K562 (cell line): Measurements from ENCODE around the gene FIG4. TPM values are rescaled to one million over a fixed set of nuclear protein-coding genes. Genes with fewer than 3 reads are reported as not detected.

Experiments
- ATAC-seq: fragments of 200-7000 bp; cut with Tn5 transposase; 3 replicates; pipeline ENCODE4 v1.9.1; 2020; ENCODE audit warnings: moderate library complexity
- BruUV-seq: library from RNA; stranded (reverse); fragments of 400-500 nt; replicated peaks from 2 replicates; lab custom pipeline; 2021; lab: Mats Ljungman, UMichigan
- CTCF ChIA-PET: fragments of 300-600 bp; formaldehyde crosslinking; extraction: SDS; loops from one replicate; lab custom pipeline; 2021; ENCODE audit warnings: low intra/inter-chr PET ratio; lab: Yijun Ruan, JAX
- POLR2A ChIA-PET: fragments of 300-600, 350-650 bp; sonication (Branson Sonifier 250); formaldehyde crosslinking; extraction: SDS; loops from one replicate; lab custom pipeline; 2021; ENCODE audit warnings: antibody characterized with exemption, inconsistent platforms; lab: Yijun Ruan, JAX
- DNase-seq, 4 experiments: peaks; one replicate each; pipeline versions ENCODE4 v3.0.0 to v3.0.0-alpha.2; 2011 to 2018; ENCODE audit warnings: low spot score in 3 of 4, mixed read lengths in 3 of 4; ENCODE audit errors: extremely low read depth in 1 of 4
- FAIRE-seq: peaks from 2 replicates; lab custom pipeline; 2011; peaks lifted over from hg19 to GRCh38; lab: Jason Lieb, UNC
- H2AFZ ChIP-seq: 2 replicates; pipeline ENCODE4 v1.6.0; 2011; ENCODE audit warnings: low read depth, low read length, control low read depth, inconsistent platforms
- H3K27ac ChIP-seq: fragments of 200-600 bp; 3 replicates; pipeline ENCODE4 v1.8.0; 2011; ENCODE audit warnings: low read depth, mild to moderate bottlenecking, control low read depth, inconsistent platforms, low read length, moderate library complexity, mixed read lengths; ENCODE audit errors: extremely low read depth
- H3K27me3 ChIP-seq, 2 experiments: fragments of 300-600 bp in 1 of 2; 2 replicates in 1 of 2; 3 replicates in 1 of 2; pipeline versions ENCODE4 v1.6.0 to v1.8.0; 2011; ENCODE audit warnings: inconsistent platforms in 2 of 2, low read length in 2 of 2, mild to moderate bottlenecking in 1 of 2, mixed read lengths in 1 of 2, moderate library complexity in 1 of 2; ENCODE audit not compliant: control insufficient read depth in 2 of 2, insufficient read depth in 2 of 2
- H3K36me3 ChIP-seq: fragments of 300-600 bp; 3 replicates; pipeline ENCODE4 v1.8.0; 2011; ENCODE audit warnings: mild to moderate bottlenecking, low read length, inconsistent platforms; ENCODE audit not compliant: control insufficient read depth, insufficient read depth
- H3K4me1 ChIP-seq, 2 experiments: fragments of 200-600 bp in 1 of 2; replicated peaks in 1 of 2; 2 replicates in 1 of 2; 3 replicates in 1 of 2; pipeline versions ENCODE4 v1.5.1 to v1.8.0; 2011; ENCODE audit warnings: inconsistent platforms in 2 of 2, low read length in 2 of 2, mild to moderate bottlenecking in 1 of 2, mixed read lengths in 1 of 2, moderate library complexity in 1 of 2; ENCODE audit not compliant: control insufficient read depth in 2 of 2, insufficient read depth in 2 of 2
- H3K4me2 ChIP-seq: 2 replicates; pipeline ENCODE4 v1.6.1; 2011; ENCODE audit warnings: low read length, control low read depth, inconsistent platforms, mixed read lengths; ENCODE audit not compliant: insufficient read depth
- H3K4me3 ChIP-seq: fragments of 200-600 bp; sonication (generic), shearing (Covaris generic); 2 replicates; pipeline ENCODE4 v1.5.1; 2016; ENCODE audit warnings: control low read depth, inconsistent platforms
- H3K79me2 ChIP-seq: fragments of 200-600 bp; 3 replicates; pipeline ENCODE4 v1.8.0; 2011; ENCODE audit warnings: low read length, inconsistent platforms; ENCODE audit not compliant: control insufficient read depth, insufficient read depth
- H3K9ac ChIP-seq, 2 experiments: 2 replicates each; pipeline versions ENCODE4 v1.6.0 to v1.6.1; 2011; ENCODE audit warnings: low read depth in 2 of 2, low read length in 2 of 2, control low read depth in 1 of 2, inconsistent platforms in 1 of 2, mild to moderate bottlenecking in 1 of 2, mixed read lengths in 1 of 2; ENCODE audit not compliant: insufficient read depth in 1 of 2
- H3K9me1 ChIP-seq: one replicate; pipeline ENCODE4 v1.6.0; 2011; ENCODE audit warnings: inconsistent platforms, mild to moderate bottlenecking, low read length, moderate library complexity; ENCODE audit not compliant: control insufficient read depth, insufficient read depth
- H3K9me3 ChIP-seq: replicated peaks from 2 replicates; pipeline ENCODE4 v1.5.1; 2011; ENCODE audit warnings: low read depth, low read length, inconsistent platforms; ENCODE audit not compliant: control insufficient read depth, insufficient read depth
- H4K20me1 ChIP-seq: replicated peaks from 2 replicates; pipeline ENCODE4 v1.6.1; 2011; ENCODE audit warnings: low read length, inconsistent platforms, mixed read lengths; ENCODE audit not compliant: control insufficient read depth, insufficient read depth
- ESRRB ChIP-seq: fragments of 250-450 bp; sonication (Bioruptor Pico); IDR thresholded peaks from 2 replicates; pipeline ENCODE4 v1.5.0; 2020; ENCODE audit warnings: mild to moderate bottlenecking, moderate library complexity, borderline replicate concordance
- HEY1 ChIP-seq: fragments of 250-450 bp; sonication (Bioruptor Pico); IDR thresholded peaks from 2 replicates; pipeline ENCODE4 v1.5.0; 2020; ENCODE audit warnings: mild to moderate bottlenecking, moderate library complexity, borderline replicate concordance
- JUNB ChIP-seq: fragments of 450-650 bp; formaldehyde crosslinking; conservative IDR thresholded peaks from 2 replicates; pipeline ENCODE4 v1.4.0; 2020; ENCODE audit warnings: mild to moderate bottlenecking
- MXD1 ChIP-seq: fragments of 250-450 bp; sonication (Bioruptor Pico); IDR thresholded peaks from 2 replicates; pipeline ENCODE4 v1.8.0; 2021; ENCODE audit warnings: borderline replicate concordance, mild to moderate bottlenecking, moderate library complexity; ENCODE audit not compliant: poor library complexity, severe bottlenecking
- POLR2H ChIP-seq: IDR thresholded peaks from 2 replicates; pipeline ENCODE4 v1.6.1; 2016; ENCODE audit warnings: missing genetic modification characterization, low read depth, mild to moderate bottlenecking, control low read depth, missing compliant biosample characterization, moderate library complexity
- POLR3G ChIP-seq: IDR thresholded peaks from 2 replicates; pipeline ENCODE4 v1.6.1; 2011; ENCODE audit not compliant: insufficient read length, insufficient replicate concordance; ENCODE audit errors: extremely low read depth
- SIRT6 ChIP-seq: IDR thresholded peaks from one replicate; pipeline ENCODE4 v1.6.1; 2012; ENCODE audit warnings: low read depth, mild to moderate bottlenecking, control low read depth, inconsistent platforms, low read length, moderate library complexity
- TFAM ChIP-seq: fragments of 250-450 bp; sonication (Bioruptor Pico); conservative IDR thresholded peaks from 2 replicates; pipeline ENCODE4 v1.5.0; 2021; ENCODE audit warnings: mild to moderate bottlenecking, moderate library complexity
- ZBTB26 ChIP-seq: fragments of 450-650 bp; formaldehyde crosslinking; IDR thresholded peaks from 2 replicates; pipeline ENCODE4 v1.4.0; 2022; ENCODE audit warnings: missing genetic modification characterization
- ZNF699 ChIP-seq: fragments of 250-450 bp; sonication (Bioruptor Pico); IDR thresholded peaks from 2 replicates; pipeline ENCODE4 v1.8.0; 2021; ENCODE audit warnings: mild to moderate bottlenecking, moderate library complexity; ENCODE audit not compliant: insufficient replicate concordance
- WGBS: fragments of 100-300 bp; shearing (Covaris generic); methylation state at CpG from one replicate; pipeline ENCODE4 v1.1.6; 2016; ENCODE audit warnings: low coverage, mixed read lengths; ENCODE audit not compliant: insufficient coverage; ENCODE audit errors: missing lambda C conversion rate; 5-methylcytosine and 5-hydroxymethylcytosine counted together
- in situ Hi-C: fragments of 300-500 bp; cut with MboI; formaldehyde crosslinking; loops from 4 replicates; pipeline ENCODE4 v1.15.0; 2018; ENCODE audit warnings: inconsistent platforms, mixed read lengths
- intact Hi-C: fragments of 100-400 bp; cut with micrococcal nuclease; formaldehyde crosslinking; loops from 2 replicates; pipeline ENCODE4 v1.14.2; 2022
- polyA plus RNA-seq, 8 experiments: library from polyadenylated mRNA; depleted of rRNA in 4 of 8; stranded (reverse) in 5 of 8; unstranded in 3 of 8; fragments of >200 nt; fragmentation: Nextera tagmentation in 2 of 8; fragmentation: Illumina TruSeq in 1 of 8; extraction: Ambion mirVana in 2 of 8; extraction: Trizol in 1 of 8; gene quantifications; 2 replicates each; pipeline versions ENCODE4 v1.2.1 to v1.2.3, GENCODE V29; 2011 to 2014; ENCODE audit warnings: inconsistent platforms in 1 of 8, missing spikeins in 1 of 8
- total RNA-seq, 7 experiments: library from RNA; depleted of rRNA in 6 of 7; stranded (reverse); fragments of >200 nt in 6 of 7; fragmentation: Illumina TruSeq in 2 of 7; extraction: Trizol in 2 of 7; gene quantifications; 2 replicates each; pipeline versions ENCODE4 v1.2.1 to v1.2.3, GENCODE V29; 2011 to 2021; ENCODE audit warnings: low replicate concordance in 1 of 7

FIG4 gene
- total and polyA plus RNA-seq, 9 of the 15 experiments (the other 6 are each of a cell fraction or from before 2014, with no cell fraction given): 1.5 to 6.8 (median 4.3) TPM

GRCh38 chr6:109669811-109670210 lies 21.3 kb upstream of the FIG4 start:
- Histone ChIP-seq H3K4me3 (no peak overlapping the region), H3K4me1 (no peaks in the 10 kb centered on the region), H3K36me3 (no peaks in the 10 kb centered on the region), H3K4me2 (no peak overlapping the region), H3K27me3 (no peaks in the 10 kb centered on the region), H3K9me3 (no peaks in the 10 kb centered on the region), H4K20me1 (no peaks in the 10 kb centered on the region), H3K9ac (no peak overlapping the region), H3K79me2 (no peaks in the 10 kb centered on the region), H3K27ac (no peak overlapping the region), H2AFZ (no peak overlapping the region), H3K9me1 (no peaks in the 10 kb centered on the region)
- WGBS: 0% methylated on average over 4 of the region's 4 CpGs
- intact Hi-C loops: no loop called here
- in situ Hi-C loops: no loop called here
- TF ChIP-seq POLR2H (tag): no peak
- no peak for TF ChIP-seq POLR3G
- no peak for TF ChIP-seq MXD1 (CRISPR knock-in tag)
- no peak for TF ChIP-seq SIRT6
- TF ChIP-seq ZBTB26: no peak
- TF ChIP-seq HEY1 (CRISPR knock-in tag): no peak
- TF ChIP-seq JUNB (CRISPR knock-in tag): no peak
- TF ChIP-seq ZNF699 (CRISPR knock-in tag): no peak
- TF ChIP-seq TFAM: no peak
- TF ChIP-seq ESRRB: no peak
- DNase-seq: no peak
- ATAC-seq: no peak
- no peak for FAIRE-seq
- CTCF ChIA-PET: no interaction called here
- BruUV-seq: no TSS peak
- POLR2A ChIA-PET: no interaction called here
